Karpas-422 (cell line): ENCODE results near the gene VAX1. TPM values are rescaled to one million over a fixed set of nuclear protein-coding genes. Genes with fewer than 3 reads are reported as not detected.
"Not testable (repeated sequence)": the region's sequence is repeated elsewhere in the genome, so short reads cannot be mapped to it uniquely, and the experiment has no call there.

ENCODE experiments used
- DNase-seq: peaks from one replicate; pipeline ENCODE4 v3.0.0-alpha.2; 2015
- H2AFZ ChIP-seq: fragments of 200-600 bp; sonication (generic); 2 replicates; pipeline ENCODE4 v1.6.1; 2014; ENCODE audit warnings: antibody characterized with exemption, low read length, mixed read lengths
- H3K27ac ChIP-seq: fragments of 200-600 bp; sonication (generic); 2 replicates; pipeline ENCODE4 v1.5.1; 2014; ENCODE audit warnings: mild to moderate bottlenecking, low read length, moderate library complexity
- H3K27me3 ChIP-seq: fragments of 200-600 bp; sonication (generic); 2 replicates; pipeline ENCODE4 v1.6.1; 2014; ENCODE audit warnings: low read length, mixed read lengths
- H3K36me3 ChIP-seq: fragments of 200-600 bp; sonication (generic); 2 replicates; pipeline ENCODE4 v1.6.1; 2014; ENCODE audit warnings: low read length, mixed read lengths; ENCODE audit not compliant: insufficient read depth
- H3K4me1 ChIP-seq: fragments of 200-600 bp; sonication (generic); 2 replicates; pipeline ENCODE4 v1.6.1; 2014; ENCODE audit warnings: mild to moderate bottlenecking, low read length, mixed read lengths
- H3K4me2 ChIP-seq: fragments of 200-600 bp; sonication (generic); 2 replicates; pipeline ENCODE4 v1.6.1; 2014; ENCODE audit warnings: low read length, low read depth, mild to moderate bottlenecking; ENCODE audit not compliant: poor library complexity, severe bottlenecking
- H3K4me3 ChIP-seq: fragments of 200-600 bp; sonication (generic); 2 replicates; pipeline ENCODE4 v1.5.1; 2014; ENCODE audit warnings: mild to moderate bottlenecking, antibody characterized with exemption, low read length, mixed read lengths
- H3K79me2 ChIP-seq: fragments of 200-600 bp; sonication (generic); 2 replicates; pipeline ENCODE4 v1.6.1; 2014; ENCODE audit warnings: mild to moderate bottlenecking, low read length, mixed read lengths
- H3K9ac ChIP-seq: fragments of 200-600 bp; sonication (generic); 2 replicates; pipeline ENCODE4 v1.6.0; 2014; ENCODE audit warnings: low read length
- H3K9me2 ChIP-seq: fragments of 200-600 bp; sonication (generic), shearing (Covaris generic); replicated peaks from 2 replicates; pipeline ENCODE4 v1.6.0; 2014; ENCODE audit warnings: mild to moderate bottlenecking, low read length, moderate library complexity; ENCODE audit not compliant: insufficient read depth
- H3K9me3 ChIP-seq: fragments of 300-700, 200-600 bp; sonication (generic); 2 replicates; pipeline ENCODE4 v1.6.1; 2014; ENCODE audit warnings: low read length, mixed read lengths
- H4K20me1 ChIP-seq: fragments of 200-600 bp; sonication (generic); 2 replicates; pipeline ENCODE4 v1.6.1; 2014; ENCODE audit warnings: mild to moderate bottlenecking, antibody characterized with exemption, low read length, low read depth; ENCODE audit not compliant: insufficient read depth
- small RNA-seq: library from RNA; depleted of rRNA; stranded (forward); fragments of <200 nt; gene quantifications from one replicate; pipeline ENCODE3, GENCODE V24; 2014
- total RNA-seq: library from RNA; depleted of rRNA; stranded (reverse); fragments of >200 nt; shearing (Covaris generic); gene quantifications from 2 replicates; pipeline ENCODE4 v1.2.3, GENCODE V29; 2014; ENCODE audit warnings: low replicate concordance; rRNA removed

The VAX1 gene
- total RNA-seq, 1 experiment from 2014 or later = not detected

DNA sequence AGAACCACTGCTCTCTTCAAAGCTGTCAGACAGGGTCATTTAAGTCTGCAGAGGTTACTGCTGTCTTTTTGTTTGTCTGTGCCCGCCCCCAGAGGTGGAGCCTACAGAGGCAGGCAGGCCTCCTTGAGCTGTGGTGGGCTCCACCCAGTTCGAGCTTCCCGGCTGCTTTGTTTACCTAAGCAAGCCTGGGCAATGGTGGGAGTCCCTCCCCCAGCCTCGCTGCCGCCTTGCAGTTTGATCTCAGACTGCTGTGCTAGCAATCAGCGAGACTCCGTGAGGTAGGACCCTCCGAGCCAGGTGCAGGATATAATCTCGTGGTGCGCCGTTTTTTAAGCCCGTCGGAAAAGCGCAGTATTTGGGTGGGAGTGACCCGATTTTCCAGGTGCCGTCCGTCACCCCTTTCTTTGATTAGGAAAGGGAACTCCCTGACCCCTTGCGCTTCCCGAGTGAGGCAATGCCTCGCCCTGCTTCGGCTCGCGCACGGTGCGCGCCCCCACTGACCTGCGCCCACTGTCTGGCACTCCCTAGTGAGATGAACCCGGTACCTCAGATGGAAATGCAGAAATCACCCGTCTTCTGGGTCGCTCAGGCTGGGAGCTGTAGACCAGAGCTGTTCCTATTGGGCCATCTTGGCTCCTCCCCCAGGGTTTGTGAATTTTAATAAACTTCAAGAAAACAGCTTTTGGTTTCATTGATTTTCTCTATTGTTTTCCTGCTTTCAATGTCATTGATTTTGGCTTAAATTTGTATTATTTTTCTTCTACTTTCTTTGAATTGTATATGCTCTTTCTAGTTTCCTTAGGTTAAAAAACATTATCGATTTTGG is 53.4 kb downstream of the VAX1 start:
- not testable (repeated sequence) for H3K4me1 ChIP-seq, H3K79me2 ChIP-seq, H3K9me2 ChIP-seq, H3K27me3 ChIP-seq, H3K36me3 ChIP-seq, H3K27ac ChIP-seq, H3K4me3 ChIP-seq, H3K9me3 ChIP-seq, H3K4me2 ChIP-seq, H2AFZ ChIP-seq, H3K9ac ChIP-seq, H4K20me1 ChIP-seq, DNase-seq

Small RNAs within 50 kb of the gene (small RNA-seq; reads per million reads assigned to genes)
- not detected for gene MIR3663

Other genes with a start within 250 kb of the VAX1 start
- not detected in 2 replicates for gene SHTN1, start 133.1 kb downstream of the VAX1 start, total RNA-seq
- gene KCNK18, start 59.2 kb upstream of the VAX1 start, total RNA-seq = not detected in 2 replicates
- 0.04 TPM in 1 of 2 replicates, not detected in the other for gene SLC18A2, start 102.8 kb upstream of the VAX1 start, total RNA-seq
- 7.1 and 15.7 TPM in 2 replicates for gene PDZD8, start 237.2 kb upstream of the VAX1 start, total RNA-seq